OCI-LY7 (cell line): Measurements from ENCODE around the gene SLC16A2. TPM values are rescaled to one million over a fixed set of nuclear protein-coding genes. Genes with fewer than 3 reads are reported as not detected.
"Not testable (repeated sequence)": the region's sequence is repeated elsewhere in the genome, so short reads cannot be mapped to it uniquely, and the experiment has no call there.

ENCODE experiments used
- BruUV-seq: library from RNA; stranded (reverse); fragments of 400-500 nt; replicated peaks from 2 replicates; lab custom pipeline; 2021; lab: Mats Ljungman, UMichigan
- CTCF ChIA-PET: fragments of 300-600 bp; sonication (Branson Sonifier 250); formaldehyde crosslinking; loops from one replicate; lab custom pipeline; 2022; ENCODE audit warnings: antibody characterized with exemption; ENCODE audit not compliant: unreplicated experiment; lab: Charles Lee
- POLR2A ChIA-PET: fragments of 300-600 bp; sonication (Branson Sonifier 250); formaldehyde crosslinking; loops from one replicate; lab custom pipeline; 2022; ENCODE audit warnings: antibody characterized with exemption; lab: Charles Lee
- DNase-seq: peaks from one replicate; pipeline ENCODE4 v3.0.0-alpha.2; 2015; ENCODE audit warnings: low spot score
- H2AFZ ChIP-seq: fragments of 200-600 bp; sonication (generic), shearing (Covaris generic); 2 replicates; pipeline ENCODE4 v1.6.1; 2014; ENCODE audit warnings: mild to moderate bottlenecking, antibody characterized with exemption, low read length, moderate library complexity
- H3K27ac ChIP-seq: fragments of 200-600 bp; sonication (generic); 2 replicates; pipeline ENCODE4 v1.5.1; 2014; ENCODE audit warnings: mixed run types, low read depth, mild to moderate bottlenecking, moderate library complexity, low read length, inconsistent platforms; ENCODE audit not compliant: poor library complexity, severe bottlenecking
- H3K36me3 ChIP-seq: fragments of 200-600 bp; sonication (generic); 2 replicates; pipeline ENCODE4 v1.6.1; 2014; ENCODE audit warnings: mild to moderate bottlenecking, antibody characterized with exemption, low read length, moderate library complexity, mixed read lengths; ENCODE audit not compliant: insufficient read depth
- H3K4me1 ChIP-seq: fragments of 200-600 bp; sonication (generic); 2 replicates; pipeline ENCODE4 v1.5.1; 2014; ENCODE audit warnings: mild to moderate bottlenecking, low read length; ENCODE audit not compliant: insufficient read depth, poor library complexity, severe bottlenecking
- H3K4me2 ChIP-seq: fragments of 200-600 bp; sonication (generic); 2 replicates; pipeline ENCODE4 v1.6.1; 2014; ENCODE audit warnings: mild to moderate bottlenecking, low read length
- H3K4me3 ChIP-seq: fragments of 200-600 bp; sonication (generic); 2 replicates; pipeline ENCODE4 v1.5.1; 2014; ENCODE audit warnings: mild to moderate bottlenecking, low read depth, low read length; ENCODE audit not compliant: poor library complexity, severe bottlenecking
- H3K79me2 ChIP-seq: fragments of 200-600 bp; sonication (generic); 2 replicates; pipeline ENCODE4 v1.6.1; 2016; ENCODE audit warnings: low read depth, mild to moderate bottlenecking, low read length, moderate library complexity, mixed read lengths; ENCODE audit not compliant: insufficient read depth
- H3K9me2 ChIP-seq: fragments of 200-600 bp; sonication (generic); 2 replicates; pipeline ENCODE4 v1.6.1; 2016; ENCODE audit warnings: mild to moderate bottlenecking, low read length, mixed read lengths; ENCODE audit not compliant: insufficient read depth
- H3K9me3 ChIP-seq: fragments of 200-600 bp; sonication (generic); 2 replicates; pipeline ENCODE4 v1.6.1; 2014; ENCODE audit warnings: mild to moderate bottlenecking, mixed run types, low read length, mixed read lengths
- H4K20me1 ChIP-seq: fragments of 200-600 bp; sonication (generic); 2 replicates; pipeline ENCODE4 v1.6.1; 2014; ENCODE audit warnings: mild to moderate bottlenecking, antibody characterized with exemption, low read length, moderate library complexity, mixed read lengths; ENCODE audit not compliant: insufficient read depth
- CTCF ChIP-seq: fragments of 200-600 bp; sonication (generic); conservative IDR thresholded peaks from 2 replicates; pipeline ENCODE4 v1.5.1; 2014; ENCODE audit warnings: mild to moderate bottlenecking, antibody characterized with exemption, low read length, moderate library complexity, mixed read lengths
- EZH2phosphoT487 ChIP-seq: fragments of 200-600 bp; sonication (generic); IDR thresholded peaks from 2 replicates; pipeline ENCODE4 v1.6.1; 2018; ENCODE audit warnings: low read depth, borderline replicate concordance, mild to moderate bottlenecking, mixed run types, antibody characterized with exemption, low read length, moderate library complexity, mixed read lengths
- intact Hi-C: fragments of 100-400 bp; cut with micrococcal nuclease; formaldehyde crosslinking; loops from one replicate; pipeline ENCODE4 v1.10.0; 2022; ENCODE audit not compliant: unreplicated experiment
- total RNA-seq, 2 experiments: library from RNA; depleted of rRNA in 1 of 2; stranded (reverse); fragments of >200 nt in 1 of 2; shearing (Covaris generic) in 1 of 2; gene quantifications; 2 replicates each; pipeline ENCODE4 v1.2.3, GENCODE V29; 2014 to 2022

Gene SLC16A2
- total RNA-seq, 2 experiments from 2014 or later, result not detected

GRCh38 chrX:74452199-74452481, 30.8 kb downstream of the SLC16A2 start:
- no peak overlapping the region for H3K4me3 ChIP-seq
- no peaks in the 10 kb centered on the region for H3K9me2 ChIP-seq
- ChIA-PET CTCF (no interaction called here), POLR2A (no interaction called here)
- no peak overlapping the region for H3K4me2 ChIP-seq
- H3K79me2 ChIP-seq, result no peaks in the 10 kb centered on the region
- no peak overlapping the region for H3K27ac ChIP-seq
- no peaks in the 10 kb centered on the region for H4K20me1 ChIP-seq
- no TSS peak for BruUV-seq
- no peaks in the 10 kb centered on the region for H3K9me3 ChIP-seq
- no peak overlapping the region for H2AFZ ChIP-seq
- H3K36me3 ChIP-seq, result no peaks in the 10 kb centered on the region
- TF ChIP-seq EZH2phosphoT487 (no peak), CTCF (no peak)
- intact Hi-C loops, result no loop called here
- no peaks in the 10 kb centered on the region for H3K4me1 ChIP-seq
- DNase-seq, result no peak

GRCh38 chrX:74453178-74453577, 31.9 kb downstream of the SLC16A2 start:
- Histone ChIP-seq H4K20me1 (no peaks in the 10 kb centered on the region), H3K4me1 (no peaks in the 10 kb centered on the region), H3K9me2 (no peaks in the 10 kb centered on the region), H3K79me2 (no peaks in the 10 kb centered on the region), H3K27ac (no peak overlapping the region), H3K4me3 (no peak overlapping the region), H3K9me3 (no peaks in the 10 kb centered on the region), H2AFZ (no peak overlapping the region), H3K36me3 (no peaks in the 10 kb centered on the region), H3K4me2 (no peak overlapping the region)
- DNase-seq, result no peak
- BruUV-seq, result no TSS peak
- ChIA-PET CTCF (no interaction called here), POLR2A (no interaction called here)
- TF ChIP-seq CTCF (no peak), EZH2phosphoT487 (no peak)
- intact Hi-C loops, result no loop called here

GRCh38 chrX:74454233-74454632, 32.9 kb downstream of the SLC16A2 start:
- BruUV-seq, DNase-seq, H4K20me1 ChIP-seq, H3K4me1 ChIP-seq, H3K4me2 ChIP-seq, H3K36me3 ChIP-seq, CTCF ChIA-PET, H3K9me3 ChIP-seq, intact Hi-C loops, H3K27ac ChIP-seq, H3K79me2 ChIP-seq, H3K4me3 ChIP-seq, POLR2A ChIA-PET, H2AFZ ChIP-seq, H3K9me2 ChIP-seq: not testable (repeated sequence)
